ENCODE data around the gene FKBP14. TPM values are rescaled to one million over a fixed set of nuclear protein-coding genes. Genes with fewer than 3 reads are reported as not detected.

FKBP14 gene
- total and polyA plus RNA-seq, 8 donors = 26.7 to 38.9 (median 32.4) TPM

DNA sequence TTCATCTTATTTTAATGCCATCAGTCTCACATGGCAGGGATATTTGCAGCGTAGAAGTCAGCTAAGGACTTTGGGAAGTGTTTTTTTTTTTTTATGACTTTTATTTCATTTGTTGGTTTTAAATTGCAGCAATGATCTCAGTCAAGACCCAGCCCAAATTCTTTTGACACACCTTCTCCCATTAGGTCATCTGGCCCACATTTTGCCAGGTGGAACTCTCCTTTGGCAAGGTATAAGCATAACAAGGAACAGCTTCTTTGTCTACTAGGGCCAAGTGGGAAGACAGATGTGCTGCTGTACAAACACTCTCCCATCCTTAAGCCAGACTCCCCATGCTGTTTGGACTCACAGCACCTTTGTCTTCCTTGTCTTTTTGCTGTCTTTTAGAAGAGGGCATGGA, 43.5 kb upstream of the FKBP14 start:
- no peak overlapping the region for H3K4me3 ChIP-seq
- peaks cover 5 to 6% of the 10 kb centered on the region in 2 donors for H3K4me1 ChIP-seq
- TF ChIP-seq CTCF (IDR thresholded peaks at IDR 0.05) = no peak
- H3K27me3 ChIP-seq = no peaks in the 10 kb centered on the region
- H3K27ac ChIP-seq = no peak overlapping the region
- ATAC-seq (no peak), DNase-seq (no peak)
- no peaks in the 10 kb centered on the region for H3K9me3 ChIP-seq
- H3K36me3 ChIP-seq = peaks cover 0 to 10% of the 10 kb centered on the region in 2 donors
- intact Hi-C loops (cut with DNase I) = no loop called here

DNA sequence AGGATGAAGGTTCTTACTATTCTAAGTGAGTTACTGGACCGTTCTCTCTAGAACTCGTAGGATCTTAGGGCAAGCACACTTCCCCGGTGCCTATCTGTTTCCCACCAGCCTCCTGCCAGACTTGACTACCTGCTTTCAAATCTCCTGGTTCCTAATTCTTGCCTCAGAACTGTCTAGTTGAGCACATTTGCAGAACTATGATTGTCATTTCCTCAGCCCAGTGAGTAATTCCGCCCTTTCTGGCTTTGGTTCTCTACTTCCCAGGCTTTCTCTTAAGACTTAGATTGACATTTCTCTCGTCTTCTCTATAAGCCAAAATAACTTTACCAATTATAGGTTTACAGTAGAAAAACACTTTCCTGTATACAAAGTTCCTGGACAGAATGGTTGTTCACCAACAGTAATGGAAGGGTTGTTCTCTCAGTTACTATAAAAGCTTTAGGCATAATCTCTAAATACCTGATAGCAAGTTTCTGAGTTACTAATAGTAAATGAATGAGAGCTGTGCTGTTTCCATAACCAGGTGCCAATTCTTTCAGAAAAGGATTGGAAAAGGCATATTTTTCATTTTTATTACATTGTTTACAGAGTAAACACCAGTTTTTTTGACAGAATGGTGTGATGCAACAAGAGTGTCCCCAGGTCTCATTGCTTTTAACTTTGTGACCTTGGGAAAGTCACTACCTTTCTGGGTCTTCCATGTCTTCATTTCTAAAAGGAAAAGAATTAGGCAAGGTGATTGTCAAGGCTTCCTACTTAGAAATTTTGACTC, 42.8 kb upstream of the FKBP14 start:
- H3K27ac ChIP-seq = no peak overlapping the region
- DNase-seq = no peak
- intact Hi-C loops (cut with DNase I) = loop anchor here in 1 of 2 donors (10.0 kb wide), 1 partner anchor 324 kb away; no protein-coding TSS in a partner anchor

DNA sequence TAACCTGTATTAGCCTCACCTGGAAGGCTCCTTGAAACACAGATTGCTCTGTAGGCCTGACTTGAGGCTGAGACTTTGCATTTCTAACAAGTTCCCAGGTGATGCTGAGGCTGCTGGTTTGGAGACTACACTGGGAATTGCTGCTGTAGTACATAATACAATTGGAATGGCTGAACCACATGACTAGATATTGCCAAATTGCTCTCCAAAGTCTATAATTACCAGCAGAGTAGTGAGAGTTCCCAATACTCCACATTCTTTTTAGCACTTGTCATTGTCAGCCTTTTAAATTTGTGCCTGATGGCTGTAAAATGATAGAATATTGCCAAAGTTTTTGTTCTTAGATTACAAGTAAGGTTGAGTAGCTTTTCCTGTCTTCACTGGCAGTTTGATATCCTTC, 41.6 kb upstream of the FKBP14 start:
- intact Hi-C loops (cut with DNase I) = loop anchor here in 1 of 2 donors (10.0 kb wide), 1 partner anchor 323 kb away; no protein-coding TSS in a partner anchor
- no peak for DNase-seq
- no peaks in the 10 kb centered on the region for H3K27me3 ChIP-seq
- H3K4me3 ChIP-seq = no peak overlapping the region
- ATAC-seq = peak; percentile 85
- H3K4me1 ChIP-seq = peaks cover 5 to 6% of the 10 kb centered on the region in 2 donors
- H3K36me3 ChIP-seq = peaks cover 0 to 11% of the 10 kb centered on the region in 2 donors
- no peak overlapping the region for H3K27ac ChIP-seq
- H3K9me3 ChIP-seq = no peaks in the 10 kb centered on the region
- TF ChIP-seq CTCF (IDR thresholded peaks at IDR 0.05) = no peak

More for the DNA sequence above, 42.8 kb upstream of the FKBP14 start:
- Histone ChIP-seq H3K4me1 (peaks cover 5 to 6% of the 10 kb centered on the region in 2 donors), H3K9me3 (no peaks in the 10 kb centered on the region), H3K27me3 (no peaks in the 10 kb centered on the region), H3K4me3 (no peak overlapping the region), H3K36me3 (peaks cover 0 to 10% of the 10 kb centered on the region in 2 donors)
- no peak for TF ChIP-seq CTCF (IDR thresholded peaks at IDR 0.05)
- no peak for ATAC-seq

- TF ChIP-seq CTCF (IDR thresholded peaks at IDR 0.05) = no peak
- intact Hi-C loops (cut with DNase I) = loop anchor here in 1 of 2 donors (10.0 kb wide), 1 partner anchor 322 kb away; no protein-coding TSS in a partner anchor
- Histone ChIP-seq H3K27me3 (no peaks in the 10 kb centered on the region), H3K4me1 (peaks cover 5 to 6% of the 10 kb centered on the region in 2 donors), H3K9me3 (no peaks in the 10 kb centered on the region), H3K27ac (no peak overlapping the region), H3K4me3 (no peak overlapping the region), H3K36me3 (peaks cover 0 to 15% of the 10 kb centered on the region in 2 donors)
- no peak for DNase-seq
- no peak for ATAC-seq
Observed at GRCh38 chr7:30066687-30067086, 40.2 kb upstream of the FKBP14 start.

DNA sequence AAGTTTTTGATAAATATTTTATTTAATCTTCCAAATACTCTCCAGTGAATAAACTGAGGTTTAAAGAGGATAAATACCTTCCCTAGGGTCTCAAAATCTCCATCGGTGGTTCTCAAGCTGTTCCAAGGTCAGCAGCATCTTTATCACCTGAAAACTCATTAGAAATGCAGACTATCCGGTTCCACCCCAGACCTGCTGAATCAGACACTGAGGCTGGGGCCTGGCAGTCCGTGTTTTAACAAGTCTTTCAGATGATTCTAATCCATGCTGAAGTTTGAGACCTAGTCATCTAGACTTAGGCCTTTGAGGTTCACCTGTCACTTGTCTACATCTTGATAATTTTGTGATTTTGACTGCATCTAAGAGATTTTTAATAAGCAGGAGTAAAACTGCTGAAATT, 39.2 kb upstream of the FKBP14 start:
- H3K4me3 ChIP-seq = no peak overlapping the region
- H3K36me3 ChIP-seq = peaks cover 0 to 7% of the 10 kb centered on the region in 2 donors
- DNase-seq (no peak), ATAC-seq (no peak)
- intact Hi-C loops (cut with DNase I) = loop anchor here in 1 of 2 donors (10.0 kb wide), 1 partner anchor 321 kb away; no protein-coding TSS in a partner anchor
- TF ChIP-seq CTCF (IDR thresholded peaks at IDR 0.05) = no peak
- H3K27ac ChIP-seq = no peak overlapping the region
- H3K27me3 ChIP-seq = no peaks in the 10 kb centered on the region
- H3K9me3 ChIP-seq = no peaks in the 10 kb centered on the region
- H3K4me1 ChIP-seq = peaks cover 5 to 6% of the 10 kb centered on the region in 2 donors
